Ishikawa (cell line): ENCODE data around the gene SAP25.

Experiments used
- CEBPB ChIP-seq: IDR thresholded peaks from 2 replicates; pipeline ENCODE4 v1.6.1; 2012
- CREB1 ChIP-seq: IDR thresholded peaks from 2 replicates; pipeline ENCODE4 v1.6.1; 2012; ENCODE audit warnings: low read depth
- EGR1 ChIP-seq: IDR thresholded peaks from 2 replicates; pipeline ENCODE4 v1.6.1; 2012
- EP300 ChIP-seq: IDR thresholded peaks from 2 replicates; pipeline ENCODE4 v1.6.1; 2012; ENCODE audit warnings: borderline replicate concordance
- FOXM1 ChIP-seq: IDR thresholded peaks from 2 replicates; pipeline ENCODE4 v1.6.1; 2012; ENCODE audit warnings: low read depth, borderline replicate concordance
- MAX ChIP-seq: IDR thresholded peaks from 2 replicates; pipeline ENCODE4 v1.6.1; 2012
- NFIC ChIP-seq: IDR thresholded peaks from 2 replicates; pipeline ENCODE4 v1.6.1; 2012
- RAD21 ChIP-seq: IDR thresholded peaks from 2 replicates; pipeline ENCODE4 v1.6.1; 2012; ENCODE audit warnings: low read depth
- REST ChIP-seq: IDR thresholded peaks from 2 replicates; pipeline ENCODE4 v1.6.1; 2012; ENCODE audit warnings: low read depth, mild to moderate bottlenecking
- TAF1 ChIP-seq: IDR thresholded peaks from 2 replicates; pipeline ENCODE4 v1.6.1; 2012; ENCODE audit warnings: low read depth, mild to moderate bottlenecking
- TCF12 ChIP-seq: IDR thresholded peaks from 2 replicates; pipeline ENCODE4 v1.6.1; 2012; ENCODE audit warnings: low read depth
- TEAD4 ChIP-seq: IDR thresholded peaks from 2 replicates; pipeline ENCODE4 v1.6.1; 2012
- USF1 ChIP-seq: IDR thresholded peaks from 2 replicates; pipeline ENCODE4 v1.6.1; 2012
- YY1 ChIP-seq: IDR thresholded peaks from 2 replicates; pipeline ENCODE4 v1.6.1; 2012; ENCODE audit warnings: low read depth
- ZBTB7A ChIP-seq: IDR thresholded peaks from 2 replicates; pipeline ENCODE4 v1.6.1; 2012; ENCODE audit warnings: low read depth

SAP25 gene

GRCh38 chr7:100575206-100575631, 1.5 kb upstream of the SAP25 start:
- TF ChIP-seq USF1: peak; percentile 89
- peak; percentile 39; the same call in 1 of the 2 replicates for TF ChIP-seq MAX
- TF ChIP-seq REST: no peak

GRCh38 chr7:100574362-100575205, 884 bp upstream of the SAP25 start:
- no peak for TF ChIP-seq TCF12

- TF ChIP-seq ZBTB7A (no peak), REST (no peak), FOXM1 (no peak), NFIC (no peak), USF1 (no peak), TAF1 (no peak), YY1 (no peak), EP300 (no peak), MAX (no peak), CREB1 (no peak), CEBPB (no peak), RAD21 (no peak), TEAD4 (no peak), TCF12 (no peak), EGR1 (no peak)
These were observed 588 bp downstream of the SAP25 start for GRCh38 chr7:100572949-100573675.

DNA sequence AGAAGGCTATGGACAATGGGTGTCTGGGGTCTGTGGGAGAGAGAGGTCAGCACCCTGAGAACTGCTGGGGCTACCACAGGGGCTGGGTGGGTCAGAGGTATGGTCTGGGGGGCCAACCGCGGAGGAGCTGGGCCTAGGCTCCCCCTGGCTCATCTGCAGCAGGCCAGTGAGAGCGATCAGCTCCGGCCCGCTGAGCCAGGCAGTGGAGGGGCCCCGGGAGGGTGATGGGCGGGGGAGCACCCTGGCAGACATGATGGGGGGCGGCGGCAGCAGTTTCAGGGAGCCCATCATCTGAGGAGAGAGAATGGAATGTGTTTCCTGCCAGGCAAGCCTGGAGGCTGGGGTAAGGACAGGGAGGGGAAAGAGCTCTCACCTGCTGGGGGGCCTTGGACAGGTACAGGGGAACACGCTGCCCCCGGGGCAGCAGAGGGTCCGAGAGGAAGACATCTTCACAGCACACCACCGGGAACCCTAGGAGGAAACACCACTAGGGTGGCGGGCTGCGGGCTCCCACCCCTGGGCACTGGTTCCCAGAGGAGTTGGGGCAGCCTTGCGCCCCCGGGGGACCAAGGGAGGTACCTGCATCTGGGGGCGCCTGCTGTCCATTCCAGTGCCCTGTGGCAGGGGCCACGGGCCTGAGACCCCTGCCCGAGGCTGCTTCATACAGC, 1.3 kb downstream of the SAP25 start:
- TF ChIP-seq ZBTB7A: no peak
- no peak for TF ChIP-seq REST

DNA sequence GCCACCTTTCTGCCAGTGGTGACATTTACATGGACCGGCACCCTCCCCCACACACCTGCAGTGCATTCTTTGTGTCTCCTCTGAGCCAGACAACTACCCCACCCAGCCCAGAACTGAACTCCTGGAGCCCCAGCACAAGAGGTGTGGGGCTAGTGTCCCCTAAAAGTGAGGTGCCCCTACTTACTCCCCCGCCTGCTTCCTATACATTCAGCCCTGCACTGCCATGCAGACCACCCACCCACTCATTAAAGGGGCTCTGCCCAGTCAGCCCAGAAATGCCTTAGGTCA, 1.9 kb downstream of the SAP25 start:
- TF ChIP-seq MAX (no peak), CEBPB (no peak), YY1 (no peak), CREB1 (no peak), USF1 (no peak), TAF1 (no peak), TCF12 (no peak), EGR1 (no peak), FOXM1 (no peak), ZBTB7A (no peak), REST (no peak), NFIC (no peak), TEAD4 (no peak)
